Skeletal muscle satellite cell (primary cell): Measurements from ENCODE around the gene ADGRB3.
"Not testable (repeated sequence)": the region's sequence is repeated elsewhere in the genome, so short reads cannot be mapped to it uniquely, and the experiment has no call there.

Experiments used
- H3K27me3 ChIP-seq: 2 replicates; pipeline ENCODE4 v1.7.0; 2013; ENCODE audit warnings: low read length; ENCODE audit not compliant: control insufficient read depth, insufficient read depth
- H3K36me3 ChIP-seq: 2 replicates; pipeline ENCODE4 v1.7.0; 2013; ENCODE audit warnings: mild to moderate bottlenecking, control low read depth, low read length; ENCODE audit not compliant: insufficient read depth
- H3K4me1 ChIP-seq: 2 replicates; pipeline ENCODE4 v1.7.0; 2013; ENCODE audit warnings: low read length; ENCODE audit not compliant: control insufficient read depth, insufficient read depth
- H3K4me2 ChIP-seq: 2 replicates; pipeline ENCODE4 v1.7.0; 2013; ENCODE audit warnings: mild to moderate bottlenecking, low read length
- H3K4me3 ChIP-seq: 2 replicates; pipeline ENCODE4 v1.7.0; 2013; ENCODE audit warnings: low read length
- H3K9ac ChIP-seq: 2 replicates; pipeline ENCODE4 v1.7.0; 2013; ENCODE audit warnings: mild to moderate bottlenecking, low read depth, low read length, moderate library complexity
- H3K9me3 ChIP-seq: replicated peaks from 2 replicates; pipeline ENCODE4 v1.7.0; 2013; ENCODE audit warnings: mild to moderate bottlenecking, control low read depth, low read length

ADGRB3 gene

GRCh38 chr6:69285054-69285453 is 650.0 kb downstream of the ADGRB3 start:
- no peak overlapping the region for H3K4me3 ChIP-seq
- no peak overlapping the region for H3K9ac ChIP-seq
- H3K27me3 ChIP-seq = no peaks in the 10 kb centered on the region
- H3K9me3 ChIP-seq = no peaks in the 10 kb centered on the region
- H3K4me1 ChIP-seq = no peaks in the 10 kb centered on the region
- no peak overlapping the region for H3K4me2 ChIP-seq
- H3K36me3 ChIP-seq = no peaks in the 10 kb centered on the region

DNA sequence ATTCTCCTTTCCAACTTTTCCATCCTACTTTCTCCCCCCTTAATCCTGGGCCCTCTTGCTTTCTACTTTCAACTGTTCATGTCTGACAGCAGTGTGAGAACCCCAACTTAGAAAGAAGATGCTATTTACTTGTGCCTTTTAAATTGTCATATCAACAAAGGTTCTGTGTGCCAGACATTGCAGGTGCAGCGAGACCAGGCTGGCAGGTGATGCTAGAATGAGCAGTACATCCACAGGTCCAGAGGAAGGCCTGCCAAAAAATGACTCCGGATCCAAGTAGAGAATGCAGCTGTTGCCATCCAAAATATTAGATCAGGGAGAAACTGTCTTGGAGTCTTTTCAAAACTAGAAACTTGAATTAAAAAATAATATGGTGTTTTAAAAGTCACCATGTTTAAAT is 651.2 kb downstream of the ADGRB3 start:
- Histone ChIP-seq H3K4me1 (no peaks in the 10 kb centered on the region), H3K9ac (no peak overlapping the region), H3K36me3 (no peaks in the 10 kb centered on the region), H3K4me2 (no peak overlapping the region), H3K9me3 (no peaks in the 10 kb centered on the region), H3K27me3 (no peaks in the 10 kb centered on the region), H3K4me3 (no peak overlapping the region)

DNA sequence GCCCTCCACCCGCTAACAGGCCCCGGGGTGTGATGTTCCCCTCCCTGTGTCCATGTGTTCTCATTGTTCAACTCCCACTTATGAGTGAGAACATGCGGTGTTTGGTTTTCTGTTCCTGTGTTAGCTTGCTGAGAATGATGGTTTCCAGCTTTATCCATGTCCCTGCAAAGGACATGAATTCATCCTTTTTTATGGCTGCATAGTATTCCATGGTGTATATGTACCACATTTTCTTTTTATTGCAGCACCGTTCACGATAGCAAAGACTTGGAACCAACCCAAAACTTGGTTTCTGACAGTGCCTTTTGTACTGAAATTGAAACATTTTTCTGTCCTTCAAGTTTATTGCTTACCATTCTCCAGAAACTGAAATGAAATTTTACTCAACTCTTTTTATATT is 653.1 kb downstream of the ADGRB3 start:
- not testable (repeated sequence) for H3K4me2 ChIP-seq, H3K4me3 ChIP-seq, H3K9me3 ChIP-seq, H3K27me3 ChIP-seq, H3K4me1 ChIP-seq, H3K9ac ChIP-seq, H3K36me3 ChIP-seq

- no peak overlapping the region for H3K4me2 ChIP-seq
- H3K9me3 ChIP-seq = no peaks in the 10 kb centered on the region
- no peaks in the 10 kb centered on the region for H3K36me3 ChIP-seq
- H3K4me1 ChIP-seq = no peaks in the 10 kb centered on the region
- no peak overlapping the region for H3K9ac ChIP-seq
- H3K27me3 ChIP-seq = no peaks in the 10 kb centered on the region
- H3K4me3 ChIP-seq = no peak overlapping the region
Measured at GRCh38 chr6:69289689-69290495, 654.8 kb downstream of the ADGRB3 start.

DNA sequence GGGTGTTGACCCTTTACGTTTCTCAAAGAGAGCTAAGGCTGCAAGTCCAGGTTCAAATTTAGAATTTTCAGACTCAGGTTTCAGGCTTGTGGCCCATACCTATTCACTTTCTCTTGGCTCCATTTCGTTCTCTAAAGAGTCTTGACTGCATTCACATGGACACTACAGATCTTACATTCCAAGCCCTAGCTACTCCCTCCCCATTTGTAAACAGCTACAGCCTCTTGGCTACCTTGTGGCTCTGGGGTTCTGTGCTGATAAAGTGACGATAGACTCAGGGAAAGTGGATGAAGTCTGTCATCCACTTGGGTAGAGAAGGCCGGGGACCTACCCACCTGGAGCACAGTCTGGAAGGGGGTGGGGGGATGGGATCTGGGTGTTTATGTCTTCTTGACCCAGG is 658.4 kb downstream of the ADGRB3 start:
- H3K4me2 ChIP-seq = no peak overlapping the region
- no peaks in the 10 kb centered on the region for H3K9me3 ChIP-seq
- no peaks in the 10 kb centered on the region for H3K36me3 ChIP-seq
- H3K9ac ChIP-seq = no peak overlapping the region
- no peaks in the 10 kb centered on the region for H3K4me1 ChIP-seq
- no peaks in the 10 kb centered on the region for H3K27me3 ChIP-seq
- no peak overlapping the region for H3K4me3 ChIP-seq

GRCh38 chr6:69294407-69294806 is 659.3 kb downstream of the ADGRB3 start:
- Histone ChIP-seq H3K4me2 (no peak overlapping the region), H3K9me3 (no peaks in the 10 kb centered on the region), H3K4me3 (no peak overlapping the region), H3K27me3 (no peaks in the 10 kb centered on the region), H3K9ac (no peak overlapping the region), H3K36me3 (no peaks in the 10 kb centered on the region), H3K4me1 (no peaks in the 10 kb centered on the region)

GRCh38 chr6:69294862-69295261 is 659.8 kb downstream of the ADGRB3 start:
- H3K27me3 ChIP-seq = no peaks in the 10 kb centered on the region
- H3K4me3 ChIP-seq = no peak overlapping the region
- H3K9ac ChIP-seq = no peak overlapping the region
- no peaks in the 10 kb centered on the region for H3K4me1 ChIP-seq
- H3K36me3 ChIP-seq = no peaks in the 10 kb centered on the region
- no peak overlapping the region for H3K4me2 ChIP-seq
- no peaks in the 10 kb centered on the region for H3K9me3 ChIP-seq

- no peaks in the 10 kb centered on the region for H3K4me1 ChIP-seq
Measured at GRCh38 chr6:69303382-69303781, 668.3 kb downstream of the ADGRB3 start.

GRCh38 chr6:69305456-69305855 is 670.4 kb downstream of the ADGRB3 start:
- no peaks in the 10 kb centered on the region for H3K36me3 ChIP-seq
- H3K4me3 ChIP-seq = no peak overlapping the region
- no peaks in the 10 kb centered on the region for H3K27me3 ChIP-seq
- H3K9ac ChIP-seq = no peak overlapping the region
- no peaks in the 10 kb centered on the region for H3K9me3 ChIP-seq
- no peaks in the 10 kb centered on the region for H3K4me1 ChIP-seq
- H3K4me2 ChIP-seq = no peak overlapping the region

More at GRCh38 chr6:69303382-69303781, 668.3 kb downstream of the ADGRB3 start:
- Histone ChIP-seq H3K9me3 (no peaks in the 10 kb centered on the region), H3K9ac (no peak overlapping the region), H3K4me2 (no peak overlapping the region), H3K27me3 (no peaks in the 10 kb centered on the region), H3K4me3 (no peak overlapping the region), H3K36me3 (no peaks in the 10 kb centered on the region)

DNA sequence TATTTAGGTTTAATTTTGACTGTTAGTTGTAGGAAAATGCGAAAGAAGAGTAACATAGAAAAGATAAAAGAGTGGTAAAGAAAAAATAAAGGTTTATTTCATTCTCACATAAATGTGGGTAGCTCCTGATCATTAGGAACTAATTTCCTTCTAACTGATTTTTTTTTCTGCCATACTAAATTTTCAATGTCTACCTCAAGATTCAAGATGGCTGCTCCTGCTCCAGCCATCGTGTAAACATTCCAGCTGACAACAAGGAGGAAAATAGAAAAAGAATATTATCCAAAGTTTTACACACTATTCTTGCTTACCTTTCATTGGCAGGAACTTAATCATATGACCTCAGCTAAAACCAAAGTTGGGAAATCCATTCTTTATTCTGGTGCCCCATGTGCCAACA is 673.5 kb downstream of the ADGRB3 start:
- no peaks in the 10 kb centered on the region for H3K9me3 ChIP-seq
- no peak overlapping the region for H3K4me2 ChIP-seq
- H3K36me3 ChIP-seq = no peaks in the 10 kb centered on the region
- H3K4me3 ChIP-seq = no peak overlapping the region
- H3K4me1 ChIP-seq = no peaks in the 10 kb centered on the region
- H3K27me3 ChIP-seq = no peaks in the 10 kb centered on the region
- H3K9ac ChIP-seq = no peak overlapping the region

DNA sequence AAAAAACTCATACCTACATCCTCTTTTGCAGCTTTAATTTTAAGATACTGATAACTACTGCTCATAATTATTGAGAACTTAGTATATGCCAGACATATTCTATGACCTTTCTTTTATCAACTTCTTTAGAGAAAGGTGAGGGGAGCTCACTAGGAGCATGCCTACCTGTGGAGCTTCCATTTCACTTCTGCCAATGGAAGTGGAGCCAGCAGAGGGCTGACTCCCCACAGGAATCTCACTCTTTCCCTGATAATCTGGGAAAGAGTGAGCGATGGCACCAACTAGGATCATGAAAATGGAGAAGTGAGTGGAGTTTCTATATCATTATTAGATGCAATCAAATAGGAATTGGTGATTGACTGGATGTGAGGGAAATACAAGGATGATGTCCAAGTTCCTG is 676.8 kb downstream of the ADGRB3 start:
- Histone ChIP-seq H3K9me3 (no peaks in the 10 kb centered on the region), H3K27me3 (no peaks in the 10 kb centered on the region), H3K4me3 (no peak overlapping the region), H3K4me2 (no peak overlapping the region), H3K36me3 (no peaks in the 10 kb centered on the region), H3K9ac (no peak overlapping the region), H3K4me1 (no peaks in the 10 kb centered on the region)

DNA sequence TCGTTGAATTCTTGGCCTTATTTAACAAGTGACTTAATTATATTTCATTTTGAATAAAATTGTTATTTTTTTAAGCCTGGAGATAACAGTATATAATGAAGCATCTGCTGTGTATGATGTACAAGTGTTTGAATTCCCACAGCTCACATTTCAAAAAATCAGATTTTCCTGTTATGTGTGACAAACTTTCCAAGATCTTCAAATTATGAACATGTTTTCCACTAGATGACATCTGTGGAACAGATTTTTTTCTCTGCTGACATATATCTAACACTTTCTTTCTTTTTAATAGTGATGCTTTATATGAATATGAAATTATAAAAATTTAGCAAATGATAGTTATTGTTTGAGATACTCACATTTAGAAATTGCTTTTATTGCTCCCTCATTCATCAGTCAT is 678.9 kb downstream of the ADGRB3 start:
- Histone ChIP-seq H3K9ac (no peak overlapping the region), H3K27me3 (no peaks in the 10 kb centered on the region), H3K36me3 (no peaks in the 10 kb centered on the region), H3K4me3 (no peak overlapping the region), H3K9me3 (no peaks in the 10 kb centered on the region), H3K4me1 (no peaks in the 10 kb centered on the region), H3K4me2 (no peak overlapping the region)
